ENCODE measurements around the gene CPSF4. TPM values are rescaled to one million over a fixed set of nuclear protein-coding genes. Genes with fewer than 3 reads are reported as not detected.

The CPSF4 gene
- total RNA-seq, 1 experiment from 2014 or later: 67.0 TPM

- TF ChIP-seq REST (IDR thresholded peaks at IDR 0.05; ENCODE audit: low read depth): no peak
- TF ChIP-seq EZH2 (IDR thresholded peaks at IDR 0.05): no peak
- TF ChIP-seq CBX3 (IDR thresholded peaks at IDR 0.05; ENCODE audit: low read depth): no peak
Measured at GRCh38 chr7:99438573-99439480, at the start of gene CPSF4, which contains the start of gene PTCD1 (continued).

GRCh38 chr7:99389772-99390171 lies 49.0 kb upstream of the CPSF4 start:
- H3K27me3 ChIP-seq (ENCODE audit: insufficient read depth, low read length): no peaks in the 10 kb centered on the region
- DNase-seq (ENCODE audit: low read depth, low spot score) (no peak), ATAC-seq (no peak)
- H3K4me2 ChIP-seq (ENCODE audit: low read length): no peak overlapping the region
- ChIA-PET RAD21 (ENCODE audit: low non-redundant PET in 1 of 2, low total read pairs in 2 of 2, uncharacterized antibody in 2 of 2, unreplicated experiment in 2 of 2) (no interaction called here), CTCF (no interaction called here), POLR2A (no interaction called here)
- H3K4me3 ChIP-seq (replicated peaks in 1 of 2; ENCODE audit: low read depth in 1 of 2, low read length in 2 of 2): no peak overlapping the region
- H3K79me2 ChIP-seq (ENCODE audit: insufficient read depth, low read length): no peaks in the 10 kb centered on the region; the same call in 1 of the 2 replicates
- no peak overlapping the region for H3K27ac ChIP-seq (ENCODE audit: low read depth, low read length)
- no peaks in the 10 kb centered on the region; the same call in 1 of the 2 replicates for H4K20me1 ChIP-seq (ENCODE audit: insufficient read depth)
- no peaks in the 10 kb centered on the region for H3K9me3 ChIP-seq (ENCODE audit: control insufficient read depth in 1 of 2, insufficient read depth in 1 of 2, low read depth in 1 of 2, low read length in 2 of 2)
- H3K9ac ChIP-seq (ENCODE audit: low read length): no peak overlapping the region
- BruUV-seq (replicated peaks): no TSS peak
- H3K36me3 ChIP-seq (ENCODE audit: control insufficient read depth in 1 of 2, insufficient read depth in 2 of 2, low read length in 2 of 2): peaks cover 9 to 24% of the 10 kb centered on the region in 2 experiments
- intact Hi-C loops (cut with micrococcal nuclease): no loop called here
- H3K9me2 ChIP-seq (ENCODE audit: insufficient read depth): no peaks in the 10 kb centered on the region
- H2AFZ ChIP-seq (ENCODE audit: low read depth, low read length, poor library complexity, severe bottlenecking): no peak overlapping the region
- H3K4me1 ChIP-seq (ENCODE audit: control insufficient read depth in 1 of 2, insufficient read depth in 2 of 2, low read length in 2 of 2): peaks cover 0 to 16% of the 10 kb centered on the region in 2 experiments; a peak in 1 of 4 replicates
- TF ChIP-seq ATF3 (IDR thresholded peaks at IDR 0.05) (no peak), ZFX (IDR thresholded peaks at IDR 0.05) (no peak), ZNF274 (IDR thresholded peaks at IDR 0.05; ENCODE audit: low read depth, low read length) (no peak), ELF1 (IDR thresholded peaks at IDR 0.05; ENCODE audit: borderline replicate concordance, low read depth) (no peak), POLR2A (IDR thresholded peaks at IDR 0.05; ENCODE audit: borderline replicate concordance, extremely low read depth, insufficient read depth, insufficient read length) (no peak), ZBTB33 (IDR thresholded peaks at IDR 0.05; ENCODE audit: extremely low read depth, insufficient replicate concordance, low read length) (no peak), REST (IDR thresholded peaks at IDR 0.05; ENCODE audit: low read depth) (no peak), SP1 (IDR thresholded peaks at IDR 0.05; ENCODE audit: low read depth) (no peak), MAX (IDR thresholded peaks at IDR 0.05) (no peak), TCF7L2 (IDR thresholded peaks at IDR 0.05; ENCODE audit: borderline replicate concordance, extremely low read depth, insufficient read depth, insufficient read length) (no peak), EZH2phosphoT487 (IDR thresholded peaks at IDR 0.05; ENCODE audit: borderline replicate concordance) (no peak)
